Fibroblast of villous mesenchyme (primary cell): ENCODE results near the gene PLXDC1. TPM values are rescaled to one million over a fixed set of nuclear protein-coding genes. Genes with fewer than 3 reads are reported as not detected.
"Not testable (repeated sequence)": the region's sequence is repeated elsewhere in the genome, so short reads cannot be mapped to it uniquely, and the experiment has no call there.

Source experiments
- DNase-seq: peaks from one replicate; pipeline ENCODE4 v3.0.0-alpha.2; 2010; ENCODE audit warnings: low read depth
- H3K4me3 ChIP-seq: 2 replicates; pipeline ENCODE4 v1.5.1; 2011; ENCODE audit warnings: low read depth, mild to moderate bottlenecking, low read length
- total RNA-seq: library from RNA; depleted of rRNA; stranded (reverse); fragments of >200 nt; gene quantifications from 2 replicates; pipeline ENCODE4 v1.2.3, GENCODE V29; 2012
- TF ChIP-seq, protein P1 (sequence below): IDR thresholded peaks from 2 replicates; pipeline ENCODE4 v1.5.1; 2012; ENCODE audit warnings: low read depth, mild to moderate bottlenecking, low read length; ENCODE audit not compliant: insufficient read depth

The PLXDC1 gene
- total RNA-seq, 1 donor = 0.43 TPM

DNA sequence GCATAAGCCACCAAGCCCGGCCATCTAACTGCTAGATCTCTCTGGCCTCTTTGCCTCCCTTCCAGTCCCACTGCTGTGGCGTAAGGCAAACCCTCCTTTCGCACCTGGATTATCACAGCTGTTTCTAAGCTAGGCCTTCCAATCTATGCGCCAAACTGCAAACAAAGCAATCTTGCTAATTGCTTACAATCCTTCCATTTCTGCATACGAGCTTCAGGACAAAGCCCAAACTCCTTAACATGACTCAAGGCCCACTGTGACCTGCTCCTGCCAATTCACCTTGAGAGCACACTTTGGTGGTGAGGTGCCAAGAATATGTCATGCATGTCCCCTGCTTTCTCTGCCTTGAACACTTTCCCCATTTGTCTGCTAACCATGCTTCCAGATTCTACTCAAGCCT, 20.5 kb upstream of the PLXDC1 start:
- DNase-seq = no peak
- TF ChIP-seq, protein P1, sequence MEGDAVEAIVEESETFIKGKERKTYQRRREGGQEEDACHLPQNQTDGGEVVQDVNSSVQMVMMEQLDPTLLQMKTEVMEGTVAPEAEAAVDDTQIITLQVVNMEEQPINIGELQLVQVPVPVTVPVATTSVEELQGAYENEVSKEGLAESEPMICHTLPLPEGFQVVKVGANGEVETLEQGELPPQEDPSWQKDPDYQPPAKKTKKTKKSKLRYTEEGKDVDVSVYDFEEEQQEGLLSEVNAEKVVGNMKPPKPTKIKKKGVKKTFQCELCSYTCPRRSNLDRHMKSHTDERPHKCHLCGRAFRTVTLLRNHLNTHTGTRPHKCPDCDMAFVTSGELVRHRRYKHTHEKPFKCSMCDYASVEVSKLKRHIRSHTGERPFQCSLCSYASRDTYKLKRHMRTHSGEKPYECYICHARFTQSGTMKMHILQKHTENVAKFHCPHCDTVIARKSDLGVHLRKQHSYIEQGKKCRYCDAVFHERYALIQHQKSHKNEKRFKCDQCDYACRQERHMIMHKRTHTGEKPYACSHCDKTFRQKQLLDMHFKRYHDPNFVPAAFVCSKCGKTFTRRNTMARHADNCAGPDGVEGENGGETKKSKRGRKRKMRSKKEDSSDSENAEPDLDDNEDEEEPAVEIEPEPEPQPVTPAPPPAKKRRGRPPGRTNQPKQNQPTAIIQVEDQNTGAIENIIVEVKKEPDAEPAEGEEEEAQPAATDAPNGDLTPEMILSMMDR = no peak
- H3K4me3 ChIP-seq = no peak overlapping the region

DNA sequence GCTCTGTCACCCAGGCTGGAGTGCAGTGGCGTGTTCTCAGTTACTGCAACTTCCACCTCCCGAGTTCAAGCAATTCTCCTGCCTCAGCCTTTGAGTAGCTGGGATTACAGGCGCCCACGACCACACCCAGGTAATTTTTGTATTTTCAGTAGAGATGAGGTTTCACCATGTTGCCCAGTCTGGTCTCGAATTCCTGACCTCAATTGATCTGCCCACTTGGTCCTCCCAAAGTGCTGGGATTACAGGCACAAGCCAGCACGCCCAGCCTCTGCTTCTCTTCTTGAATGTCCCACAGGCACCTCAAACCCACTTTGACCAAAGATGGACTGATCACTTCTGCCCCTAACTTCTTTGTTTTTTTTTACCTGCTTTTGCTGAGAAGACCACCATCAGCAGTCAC, 19.1 kb upstream of the PLXDC1 start:
- TF ChIP-seq, protein P1 = no peak
- DNase-seq = no peak
- H3K4me3 ChIP-seq = no peak overlapping the region

DNA sequence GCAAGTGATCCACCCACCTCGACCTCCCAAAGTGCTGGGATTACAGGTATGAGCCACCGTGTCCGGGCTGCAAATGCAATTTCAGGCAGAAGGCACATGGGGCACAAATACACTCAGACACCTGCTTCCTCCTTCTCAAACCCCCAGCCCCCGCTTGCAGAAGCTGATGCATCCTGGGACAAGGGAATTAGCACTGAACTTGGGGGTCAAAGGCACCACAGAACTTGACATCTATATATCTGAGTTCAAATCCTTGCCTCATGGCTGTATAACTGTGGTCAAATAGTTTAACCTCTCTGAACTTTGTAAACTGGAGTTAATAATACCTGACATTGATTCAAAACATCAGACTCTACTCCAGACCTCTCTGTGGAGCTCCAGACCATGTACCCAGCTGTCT, 18.7 kb upstream of the PLXDC1 start:
- no peak overlapping the region for H3K4me3 ChIP-seq
- peak; percentile 14 for DNase-seq
- TF ChIP-seq, protein P1 = no peak

DNA sequence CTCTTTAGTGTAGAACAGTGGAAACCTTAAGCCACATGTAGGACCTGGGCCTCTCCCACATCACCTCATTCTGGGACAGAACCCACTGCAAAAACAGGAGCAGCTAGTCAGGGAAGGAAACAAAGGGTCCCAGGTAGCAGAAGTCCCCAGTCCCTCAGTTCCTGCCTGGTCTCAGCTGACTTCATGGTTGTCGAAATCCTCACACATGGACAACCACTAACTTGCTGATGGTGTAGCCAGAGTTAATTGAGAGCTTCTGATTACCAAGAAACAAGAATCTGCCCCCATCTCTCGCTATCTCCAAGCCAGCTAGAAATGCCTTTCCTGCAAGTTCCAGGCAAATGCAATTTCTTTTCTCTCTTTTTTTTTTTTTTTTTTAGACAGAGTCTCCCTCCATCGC, 18.1 kb upstream of the PLXDC1 start:
- TF ChIP-seq, protein P1 = no peak
- no peak for DNase-seq
- no peak overlapping the region for H3K4me3 ChIP-seq

DNA sequence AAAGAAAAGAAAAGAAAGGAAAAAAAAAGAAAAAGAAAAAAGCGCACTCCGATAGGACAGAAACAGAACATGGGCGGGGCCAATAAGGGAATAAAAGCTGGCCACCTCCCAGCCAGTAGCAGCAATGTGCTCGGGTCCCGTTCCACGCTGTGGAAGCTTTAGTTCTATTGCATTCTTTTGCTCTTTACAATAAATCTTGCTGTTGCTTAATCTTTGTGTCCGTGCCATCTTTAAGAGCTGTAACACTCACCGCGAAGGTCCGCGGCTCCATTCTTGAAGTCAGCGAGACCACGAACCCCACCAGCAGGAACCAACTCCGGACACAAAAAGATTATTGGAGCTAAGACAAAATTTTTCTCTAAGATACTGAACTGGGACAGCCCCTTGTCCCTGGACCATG, 17.7 kb upstream of the PLXDC1 start:
- peak; percentile 26 for DNase-seq
- TF ChIP-seq, protein P1 = no peak
- H3K4me3 ChIP-seq = no peak overlapping the region

DNA sequence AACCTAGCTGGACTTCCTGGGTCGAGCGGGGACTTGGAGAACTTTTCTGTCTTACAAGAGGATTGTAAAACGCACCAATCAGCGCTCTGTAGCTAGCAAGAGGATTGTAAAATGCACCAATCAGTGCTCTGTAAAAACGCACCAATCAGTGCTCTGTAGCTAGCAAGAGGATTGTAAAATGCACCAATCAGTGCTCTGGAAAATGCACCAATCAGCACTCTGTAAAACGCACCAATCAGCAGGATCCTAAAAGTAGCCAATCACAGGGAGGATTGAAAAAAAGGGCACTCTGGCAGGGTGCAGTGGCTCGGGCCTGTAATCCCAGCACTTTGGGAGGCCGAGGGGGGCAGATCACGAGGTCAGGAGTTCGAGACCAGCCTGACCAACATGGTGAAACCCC, 17.1 kb upstream of the PLXDC1 start:
- H3K4me3 ChIP-seq, DNase-seq: not testable (repeated sequence)

DNA sequence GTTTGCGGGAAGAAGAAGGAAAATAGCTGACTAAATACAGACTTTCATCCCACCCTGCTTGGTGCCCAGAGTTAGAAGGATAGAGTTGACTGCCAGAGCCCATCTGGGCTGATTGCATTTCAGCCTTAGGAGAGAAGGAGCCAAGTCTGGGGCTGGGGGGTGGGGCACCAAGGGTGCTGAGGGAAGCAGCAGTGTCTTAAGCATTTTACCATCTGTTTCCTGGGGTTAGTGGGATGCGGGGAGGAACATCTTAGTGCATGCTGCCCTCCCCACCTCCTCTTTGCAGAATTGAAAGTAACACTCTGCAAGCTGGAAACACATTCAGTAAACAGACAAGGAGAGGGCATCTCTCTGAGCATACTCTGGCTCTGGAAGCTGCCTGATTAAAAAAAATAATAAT, 16.0 kb upstream of the PLXDC1 start:
- TF ChIP-seq, protein P1 = no peak
- peak; percentile 55 for DNase-seq

More for the DNA sequence above, 16.0 kb upstream of the PLXDC1 start:
- H3K4me3 ChIP-seq = no peak overlapping the region
